IgD-negative memory B cell (primary cell): ENCODE results near the gene ITGA3. TPM values are rescaled to one million over a fixed set of nuclear protein-coding genes. Genes with fewer than 3 reads are reported as not detected.

Experiments
- H3K27ac Mint-ChIP-seq, 3 donors: one replicate each; pipeline ENCODE4 v1.8.0; 2020 to 2022; ENCODE audit warnings: mild to moderate bottlenecking in 3 of 3, mixed read lengths in 3 of 3, moderate library complexity in 1 of 3
- H3K27me3 Mint-ChIP-seq: one replicate; pipeline ENCODE4 v1.8.0; 2021; ENCODE audit warnings: mixed read lengths
- H3K36me3 Mint-ChIP-seq: one replicate; pipeline ENCODE4 v1.8.0; 2020; ENCODE audit warnings: mild to moderate bottlenecking, mixed read lengths
- H3K4me1 Mint-ChIP-seq, 3 donors: one replicate each; pipeline ENCODE4 v1.8.0; 2020 to 2022; ENCODE audit warnings: mixed read lengths in 3 of 3, mild to moderate bottlenecking in 1 of 3
- H3K4me3 Mint-ChIP-seq, 4 donors: one replicate each; pipeline ENCODE4 v1.8.0; 2020 to 2022; ENCODE audit warnings: mild to moderate bottlenecking in 4 of 4, mixed read lengths in 4 of 4, moderate library complexity in 3 of 4
- H3K9me3 Mint-ChIP-seq, 3 donors: one replicate each; pipeline ENCODE4 v1.8.0; 2020 to 2021; ENCODE audit warnings: mixed read lengths in 3 of 3, mild to moderate bottlenecking in 1 of 3
- polyA plus RNA-seq: library from polyadenylated mRNA; unstranded; fragments of 300-500 nt; fragmentation: Illumina TruSeq; gene quantifications from one replicate; pipeline ENCODE4 v1.2.3, GENCODE V29; 2021

Gene ITGA3
- polyA plus RNA-seq, 1 donor from 2014 or later: 4.0 TPM

DNA sequence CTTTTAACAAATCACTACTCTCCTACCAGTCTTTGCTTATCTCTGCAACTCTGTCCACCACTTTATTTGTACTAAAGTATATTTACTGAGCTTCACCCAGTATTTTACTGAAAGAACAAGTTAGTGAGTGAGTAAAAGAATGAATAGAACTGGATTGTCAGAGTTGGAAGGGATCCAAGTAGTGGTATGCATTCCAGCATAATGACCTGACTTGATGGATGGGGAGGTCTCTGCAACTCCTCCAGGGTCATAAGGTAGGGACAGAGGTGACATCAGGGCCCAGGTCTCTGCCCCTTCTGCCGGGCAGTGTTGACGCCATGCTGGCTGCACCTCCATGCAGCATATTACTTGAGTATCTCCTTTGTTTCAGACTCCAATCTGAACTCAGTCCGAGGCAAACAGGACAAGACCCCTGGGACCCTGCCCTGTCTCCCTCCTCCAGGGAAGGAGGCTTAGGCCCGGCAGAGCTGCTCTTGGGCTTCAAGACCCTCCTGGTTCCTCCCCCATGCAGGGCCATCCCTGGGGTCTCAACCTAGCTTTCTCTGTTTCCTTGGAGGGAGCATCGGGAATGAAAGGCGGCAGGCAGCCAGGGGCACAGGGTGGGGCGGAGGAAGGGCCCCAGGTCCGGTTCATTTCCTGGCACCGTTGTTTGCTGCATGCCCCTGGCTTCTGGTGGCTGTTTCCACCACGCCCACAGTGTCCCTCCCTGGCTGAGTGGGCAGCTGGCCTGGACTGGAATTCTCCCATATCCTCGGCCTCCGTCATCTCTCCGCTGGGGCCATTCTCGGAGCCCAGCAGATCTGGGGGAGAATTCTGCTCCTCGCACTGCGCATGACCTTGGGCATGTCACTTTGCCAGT is 12.4 kb upstream of the ITGA3 start:
- H3K4me3 Mint-ChIP-seq: no peak overlapping the region
- H3K9me3 Mint-ChIP-seq: no peaks in the 10 kb centered on the region
- peaks cover 3% of the 10 kb centered on the region for H3K27me3 Mint-ChIP-seq
- H3K4me1 Mint-ChIP-seq: no peaks in the 10 kb centered on the region
- H3K36me3 Mint-ChIP-seq: peaks cover 4% of the 10 kb centered on the region
- H3K27ac Mint-ChIP-seq: no peak overlapping the region

DNA sequence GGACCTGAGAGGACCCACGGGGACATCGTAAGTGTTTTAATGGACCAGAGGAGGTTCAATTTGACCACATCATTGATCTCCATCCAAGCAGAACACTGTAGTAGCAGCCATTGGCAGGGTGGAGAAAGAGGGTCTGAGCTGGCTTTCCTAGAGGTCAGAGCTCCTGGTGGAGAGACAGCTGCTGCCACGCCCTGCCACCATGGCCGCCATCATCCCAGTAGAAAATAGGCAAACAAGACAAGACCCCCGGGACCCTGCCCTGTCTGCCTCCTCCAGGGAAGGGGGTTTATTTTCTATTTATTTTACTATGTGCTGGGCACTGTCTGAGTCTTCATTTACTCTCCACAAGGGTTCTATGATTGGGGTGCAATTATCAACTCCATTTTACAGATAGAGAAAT is 11.4 kb upstream of the ITGA3 start:
- no peaks in the 10 kb centered on the region for H3K9me3 Mint-ChIP-seq
- peaks cover 3% of the 10 kb centered on the region for H3K27me3 Mint-ChIP-seq
- no peak overlapping the region for H3K27ac Mint-ChIP-seq
- no peak overlapping the region for H3K4me3 Mint-ChIP-seq
- H3K4me1 Mint-ChIP-seq: no peaks in the 10 kb centered on the region
- H3K36me3 Mint-ChIP-seq: peaks cover 4% of the 10 kb centered on the region

DNA sequence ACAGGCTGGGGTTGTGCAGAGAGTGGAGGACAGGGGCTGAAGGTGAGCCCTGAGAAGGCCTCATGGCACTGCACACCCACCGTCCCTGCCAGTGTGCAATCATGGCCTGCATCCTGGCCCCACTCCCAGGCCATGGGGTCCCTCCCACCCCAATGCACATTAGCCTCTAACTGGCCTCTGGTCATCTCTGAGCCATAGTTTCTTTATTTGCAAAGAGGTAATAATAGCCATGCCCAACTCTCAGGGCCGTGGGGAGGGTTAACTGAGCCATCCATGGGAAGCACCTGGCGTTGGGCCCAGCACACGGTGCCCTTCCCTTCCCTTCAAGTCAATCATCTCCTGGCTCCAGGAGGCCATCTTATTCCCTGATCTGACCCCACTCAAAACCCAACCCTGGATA is 10.8 kb upstream of the ITGA3 start:
- H3K27ac Mint-ChIP-seq: no peak overlapping the region
- H3K27me3 Mint-ChIP-seq: peaks cover 4% of the 10 kb centered on the region
- no peaks in the 10 kb centered on the region for H3K4me1 Mint-ChIP-seq
- no peaks in the 10 kb centered on the region for H3K9me3 Mint-ChIP-seq
- H3K36me3 Mint-ChIP-seq: peaks cover 4% of the 10 kb centered on the region
- H3K4me3 Mint-ChIP-seq: no peak overlapping the region

DNA sequence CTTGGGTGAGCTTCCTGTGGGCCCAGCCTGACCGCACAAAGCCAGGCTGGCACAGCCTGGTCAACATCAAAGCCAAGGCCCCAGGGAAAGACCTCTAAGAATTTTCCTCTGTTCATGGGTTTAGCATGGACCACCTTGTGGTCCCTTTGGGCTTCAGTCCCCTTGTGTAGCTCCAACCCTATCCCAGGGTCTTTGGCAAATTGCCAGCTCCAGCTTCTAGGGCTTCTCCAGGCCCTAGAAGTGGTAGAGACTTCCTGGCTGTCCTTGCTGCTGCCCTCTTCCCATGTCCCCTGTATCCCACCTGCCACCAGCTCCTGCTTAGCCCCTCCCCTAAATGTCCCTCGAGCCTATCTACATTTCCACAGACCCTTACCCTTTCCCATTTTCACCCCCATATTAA is 9.7 kb upstream of the ITGA3 start:
- peaks cover 0 to under 1% (median 0%) of the 10 kb centered on the region in 3 donors for H3K4me1 Mint-ChIP-seq
- no peak overlapping the region for H3K4me3 Mint-ChIP-seq
- no peaks in the 10 kb centered on the region for H3K9me3 Mint-ChIP-seq
- H3K36me3 Mint-ChIP-seq: peaks cover 4% of the 10 kb centered on the region
- H3K27ac Mint-ChIP-seq: no peak overlapping the region
- peaks cover 4% of the 10 kb centered on the region for H3K27me3 Mint-ChIP-seq

DNA sequence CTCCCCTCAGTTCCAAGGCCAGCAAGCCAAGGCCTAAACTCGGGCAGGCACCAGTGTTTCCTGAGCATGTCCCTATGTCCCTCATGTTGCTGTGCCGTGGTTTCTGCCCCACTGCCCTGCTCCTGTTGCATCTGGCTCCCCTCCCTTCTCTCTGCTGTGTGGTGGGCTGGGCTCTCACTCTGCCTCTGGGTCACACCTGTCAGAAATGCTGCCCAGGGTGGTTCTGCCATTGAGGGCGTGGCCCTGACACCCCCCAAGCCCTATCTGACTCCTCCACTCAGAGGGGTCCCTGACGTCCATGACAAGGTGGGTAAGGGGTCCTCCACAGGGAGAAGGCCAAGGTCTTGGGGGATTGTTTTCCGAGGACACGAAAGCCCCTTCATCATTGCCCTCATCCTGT is 9.2 kb upstream of the ITGA3 start:
- H3K4me3 Mint-ChIP-seq: no peak overlapping the region
- peaks cover 0 to 5% (median 0%) of the 10 kb centered on the region in 3 donors for H3K4me1 Mint-ChIP-seq
- peaks cover 4% of the 10 kb centered on the region for H3K36me3 Mint-ChIP-seq
- H3K27me3 Mint-ChIP-seq: peaks cover 4% of the 10 kb centered on the region
- H3K27ac Mint-ChIP-seq: no peak overlapping the region
- H3K9me3 Mint-ChIP-seq: no peaks in the 10 kb centered on the region

DNA sequence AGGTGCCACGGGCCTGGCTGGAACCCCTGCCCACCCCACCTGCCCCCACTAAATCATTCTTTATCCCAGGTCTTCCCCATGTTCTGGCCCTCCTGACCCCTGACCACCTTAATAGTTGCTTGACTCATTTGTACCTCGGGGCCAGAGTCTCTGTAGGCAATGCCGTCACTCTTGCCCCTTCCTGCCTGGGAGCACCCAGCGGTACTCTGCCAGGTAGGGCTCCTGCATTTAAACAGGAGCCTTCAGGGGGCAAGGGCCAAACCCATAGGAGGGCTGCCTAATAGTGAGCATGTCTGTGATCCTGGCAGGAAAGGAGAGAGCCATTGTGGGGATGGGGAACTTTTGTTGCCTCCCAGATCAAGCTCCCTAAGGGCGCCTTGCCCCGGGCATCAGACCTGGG is 8.8 kb upstream of the ITGA3 start:
- Mint-ChIP-seq H3K27me3 (peaks cover 4% of the 10 kb centered on the region), H3K36me3 (peaks cover 4% of the 10 kb centered on the region), H3K9me3 (no peaks in the 10 kb centered on the region), H3K4me3 (no peak overlapping the region), H3K27ac (peak overlapping the region in 1 of 3 donors; percentile 53), H3K4me1 (peaks cover 0 to 5% (median 0%) of the 10 kb centered on the region in 3 donors)

DNA sequence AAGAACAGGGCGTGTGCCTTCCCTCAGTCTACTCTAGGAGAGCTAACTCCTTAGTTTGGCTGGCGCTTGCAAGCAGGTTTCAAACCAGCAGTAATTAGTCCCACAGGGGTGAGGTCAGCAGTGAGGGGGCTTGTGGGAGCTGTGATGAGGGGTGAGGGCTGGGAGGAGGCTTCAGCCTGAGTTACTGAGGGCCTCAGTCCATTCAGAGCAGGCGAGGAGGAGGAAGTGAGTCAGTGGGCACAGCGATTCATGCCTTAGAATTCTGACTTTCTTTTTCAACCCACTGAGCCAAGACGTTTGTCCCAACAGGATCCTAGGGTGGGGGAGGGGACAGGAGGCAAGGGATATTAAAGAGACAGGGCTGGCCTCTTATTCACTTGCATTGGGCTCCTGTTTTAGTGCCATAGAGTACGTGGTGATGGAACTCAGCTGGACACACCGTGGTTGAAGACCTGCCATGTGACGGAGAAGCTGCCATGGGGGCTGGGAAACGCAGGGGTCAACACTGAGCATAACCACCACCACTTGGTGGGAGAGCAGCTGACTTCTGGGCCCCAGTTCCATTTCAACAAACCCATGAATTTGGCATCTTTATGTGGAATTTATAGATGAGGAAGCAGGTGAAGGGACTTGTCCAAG is 8.3 kb upstream of the ITGA3 start:
- peaks cover 4% of the 10 kb centered on the region for H3K36me3 Mint-ChIP-seq
- H3K27ac Mint-ChIP-seq: no peak overlapping the region
- peaks cover 4% of the 10 kb centered on the region for H3K27me3 Mint-ChIP-seq
- peak overlapping the region in 2 of 4 donors; percentile 21 to 43 for H3K4me3 Mint-ChIP-seq
- H3K9me3 Mint-ChIP-seq: no peaks in the 10 kb centered on the region
- H3K4me1 Mint-ChIP-seq: peaks cover 0 to 5% (median 0%) of the 10 kb centered on the region in 3 donors

DNA sequence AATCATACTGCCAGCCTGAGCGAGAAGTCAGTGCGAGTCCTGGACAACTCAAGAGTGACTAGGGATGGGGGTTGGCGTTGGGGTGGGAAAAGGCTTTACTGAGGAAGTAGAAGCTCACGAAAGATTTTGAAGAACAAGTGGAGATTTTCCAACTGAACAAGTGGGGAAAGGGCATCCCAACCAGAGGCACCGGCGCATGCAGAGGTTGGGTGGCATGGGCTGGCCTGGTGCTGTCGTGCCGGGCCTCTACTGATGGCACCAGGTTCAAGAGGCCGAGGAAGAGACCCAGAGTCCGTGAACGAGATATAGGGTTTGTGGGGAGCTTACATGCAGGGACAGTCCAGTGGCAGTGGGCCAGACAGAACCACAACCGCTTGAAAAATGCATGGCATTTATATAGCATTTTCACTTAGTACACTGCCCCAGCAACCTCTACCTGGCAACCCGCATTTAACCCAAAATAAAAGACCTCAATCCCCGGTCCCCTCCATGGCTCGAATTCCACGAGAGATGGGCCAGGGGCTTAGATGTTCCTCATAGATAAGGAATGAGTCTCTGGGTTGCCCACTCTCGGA is 7.7 kb upstream of the ITGA3 start:
- peaks cover 0 to 5% (median 0%) of the 10 kb centered on the region in 3 donors for H3K4me1 Mint-ChIP-seq
- H3K27me3 Mint-ChIP-seq: peaks cover 4% of the 10 kb centered on the region
- H3K36me3 Mint-ChIP-seq: peaks cover 4% of the 10 kb centered on the region
- peak overlapping the region in 1 of 4 donors; percentile 1 for H3K4me3 Mint-ChIP-seq
- no peak overlapping the region for H3K27ac Mint-ChIP-seq
- no peaks in the 10 kb centered on the region for H3K9me3 Mint-ChIP-seq

DNA sequence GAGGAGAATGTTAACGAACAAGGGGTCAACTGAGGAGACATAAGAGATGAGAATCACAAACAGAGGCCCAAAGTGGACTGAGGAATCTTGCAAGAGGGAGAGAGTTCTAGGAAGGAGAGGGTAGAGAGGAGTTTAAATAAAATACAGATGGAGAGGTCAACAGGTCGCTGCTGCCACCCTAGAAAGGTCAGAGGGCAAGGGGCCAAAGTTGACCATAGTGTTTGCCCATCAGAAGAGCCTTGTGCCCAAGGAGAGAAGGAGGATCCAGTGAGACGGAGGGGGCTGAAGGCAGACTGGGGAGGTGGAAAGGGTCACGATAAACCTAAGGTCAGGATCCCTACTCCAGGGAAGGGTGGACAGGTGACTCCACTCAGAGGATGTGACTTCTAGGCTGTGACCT is 6.9 kb upstream of the ITGA3 start:
- Mint-ChIP-seq H3K4me1 (peaks cover 0 to 5% (median 0%) of the 10 kb centered on the region in 3 donors), H3K27me3 (peaks cover 4% of the 10 kb centered on the region), H3K27ac (no peak overlapping the region), H3K9me3 (no peaks in the 10 kb centered on the region), H3K36me3 (peaks cover 4% of the 10 kb centered on the region), H3K4me3 (peak overlapping the region in 1 of 4 donors; percentile 3)

DNA sequence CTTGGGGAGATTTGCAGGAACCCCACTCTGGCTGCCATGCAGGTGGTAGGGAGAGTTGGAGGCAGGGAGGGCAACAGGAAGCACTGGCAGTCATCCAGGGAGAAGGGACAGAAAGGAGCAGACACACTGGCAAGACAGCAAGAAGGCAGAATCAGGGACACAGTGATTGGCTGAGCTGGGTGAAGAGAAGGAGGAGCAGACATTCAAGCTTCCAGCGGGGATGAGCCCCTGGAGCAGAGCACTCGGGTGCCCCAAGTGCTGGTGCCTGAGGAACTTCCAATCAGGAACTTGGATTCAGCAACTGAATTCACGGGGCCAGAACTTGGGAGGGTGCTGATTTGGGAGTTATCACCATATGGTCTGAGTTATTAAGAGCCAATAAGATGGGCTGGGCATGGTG is 6.3 kb upstream of the ITGA3 start:
- no peaks in the 10 kb centered on the region for H3K9me3 Mint-ChIP-seq
- no peak overlapping the region for H3K4me3 Mint-ChIP-seq
- no peak overlapping the region for H3K27ac Mint-ChIP-seq
- H3K4me1 Mint-ChIP-seq: peaks cover 0 to 5% (median 0%) of the 10 kb centered on the region in 3 donors
- peaks cover 4% of the 10 kb centered on the region for H3K36me3 Mint-ChIP-seq
- peaks cover 4% of the 10 kb centered on the region for H3K27me3 Mint-ChIP-seq

DNA sequence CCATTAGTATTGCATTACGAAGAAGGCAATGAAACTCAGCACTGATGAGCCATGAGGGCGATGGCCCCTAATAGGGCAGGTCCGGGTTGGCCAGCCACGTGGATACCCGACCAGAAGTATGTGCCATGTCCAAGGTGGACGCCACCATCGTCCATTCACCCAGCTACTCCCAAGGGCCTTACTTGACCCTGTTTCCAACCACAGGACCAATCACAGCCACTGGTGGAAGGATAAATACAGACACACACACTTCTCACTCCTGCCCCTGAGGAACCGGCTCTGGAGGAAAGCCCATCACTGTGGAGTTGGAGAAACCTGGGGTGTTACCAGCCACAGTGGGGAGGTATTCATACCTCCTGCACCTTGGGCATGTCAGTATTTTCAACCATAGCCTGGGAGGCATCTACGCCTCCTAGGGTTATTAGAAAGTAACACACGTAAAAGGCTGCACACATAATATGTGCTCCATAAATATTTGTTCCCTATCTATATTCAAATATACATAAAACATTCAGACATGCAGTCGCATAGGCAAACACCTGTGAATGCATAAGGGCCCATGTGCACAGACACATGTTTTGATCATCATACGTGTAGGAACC is 5.4 kb upstream of the ITGA3 start:
- no peak overlapping the region for H3K27ac Mint-ChIP-seq
- H3K9me3 Mint-ChIP-seq: no peaks in the 10 kb centered on the region
- H3K4me1 Mint-ChIP-seq: peaks cover 0 to 10% (median 5%) of the 10 kb centered on the region in 3 donors
- H3K27me3 Mint-ChIP-seq: peaks cover 4% of the 10 kb centered on the region
- no peak overlapping the region for H3K4me3 Mint-ChIP-seq
- peaks cover 4% of the 10 kb centered on the region for H3K36me3 Mint-ChIP-seq

DNA sequence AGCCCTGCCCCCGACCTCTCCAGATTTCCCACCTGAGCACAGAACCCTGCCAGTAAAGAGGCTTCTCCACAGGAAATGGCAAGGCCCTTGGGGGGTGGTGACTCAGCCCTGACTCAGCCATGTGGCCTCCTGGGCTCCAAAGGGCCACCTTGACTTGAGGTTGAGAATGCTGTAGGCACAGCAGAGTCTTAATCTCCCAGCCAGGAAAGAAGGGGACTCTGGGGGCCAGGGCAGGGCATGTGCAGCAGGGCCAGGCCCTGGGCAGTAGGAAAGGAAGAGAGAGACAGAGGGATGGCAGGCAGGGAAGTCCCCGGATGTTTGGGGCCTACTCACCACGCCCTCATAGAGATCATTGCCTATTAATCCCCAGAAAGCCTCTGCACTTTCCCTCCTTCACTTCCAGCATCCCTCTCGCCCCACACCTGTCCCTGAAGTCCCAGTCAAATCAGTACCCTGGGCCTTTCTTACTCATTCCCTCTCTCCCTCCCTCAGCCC is 4.8 kb upstream of the ITGA3 start:
- Mint-ChIP-seq H3K36me3 (peaks cover 4% of the 10 kb centered on the region), H3K27ac (peak overlapping the region in 1 of 3 donors; percentile 39), H3K4me3 (no peak overlapping the region), H3K4me1 (peaks cover 0 to 10% (median 5%) of the 10 kb centered on the region in 3 donors), H3K9me3 (no peaks in the 10 kb centered on the region), H3K27me3 (peaks cover 4% of the 10 kb centered on the region)

DNA sequence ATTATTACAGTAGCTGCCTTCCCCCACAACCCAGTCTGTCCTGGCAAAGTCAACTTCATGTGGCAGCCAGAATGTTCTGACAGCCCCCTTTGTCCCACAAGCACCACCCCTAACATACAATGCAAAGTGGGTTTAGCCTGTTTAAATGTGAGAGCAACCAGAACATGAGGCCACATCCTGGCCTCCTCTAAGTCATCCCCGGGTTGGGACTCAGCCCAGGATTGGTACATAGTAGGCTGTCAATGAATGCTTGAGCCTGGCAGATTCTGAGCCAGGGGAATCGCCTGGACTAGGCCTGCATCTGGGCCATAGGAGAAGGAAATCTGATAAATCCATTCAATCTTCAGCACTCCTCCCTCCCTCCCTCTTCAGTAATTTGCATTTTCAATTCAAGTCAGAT is 4.3 kb upstream of the ITGA3 start:
- peaks cover 0 to 10% (median 5%) of the 10 kb centered on the region in 3 donors for H3K4me1 Mint-ChIP-seq
- H3K27ac Mint-ChIP-seq: peak overlapping the region in 1 of 3 donors; percentile 39
- H3K36me3 Mint-ChIP-seq: peaks cover 1% of the 10 kb centered on the region
- H3K27me3 Mint-ChIP-seq: peaks cover 4% of the 10 kb centered on the region
- no peaks in the 10 kb centered on the region for H3K9me3 Mint-ChIP-seq
- H3K4me3 Mint-ChIP-seq: peak overlapping the region in 1 of 4 donors; percentile 90

DNA sequence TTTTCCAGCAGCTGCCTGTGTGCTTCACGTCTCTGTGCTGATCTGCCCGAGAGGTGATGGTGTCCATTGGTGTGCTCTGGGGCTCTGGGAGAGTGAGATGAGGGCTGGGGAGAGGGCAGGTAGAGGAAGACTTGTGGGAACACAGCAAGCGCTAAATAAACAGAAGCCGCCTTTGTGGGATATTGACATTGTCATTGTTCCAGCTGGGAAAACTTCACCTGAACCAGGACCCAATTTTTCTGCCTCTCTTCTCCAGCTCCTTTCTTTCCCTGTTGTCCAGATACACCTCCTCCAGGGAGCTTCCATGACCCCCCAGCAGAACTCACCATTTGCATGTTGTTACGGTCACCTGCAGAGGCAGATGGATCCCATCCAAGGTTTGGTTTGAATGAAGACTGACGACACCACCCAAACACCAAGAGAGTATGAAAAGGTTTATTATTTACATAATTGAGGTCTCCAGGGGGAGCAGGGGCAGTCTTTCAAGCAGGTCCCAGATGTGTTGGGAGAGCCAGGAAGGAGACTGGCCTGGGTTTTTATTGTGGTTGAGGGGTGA is 3.6 kb upstream of the ITGA3 start:
- H3K27me3 Mint-ChIP-seq: peaks cover 4% of the 10 kb centered on the region
- H3K9me3 Mint-ChIP-seq: no peaks in the 10 kb centered on the region
- H3K4me1 Mint-ChIP-seq: peaks cover 0 to 12% (median 10%) of the 10 kb centered on the region in 3 donors
- peak overlapping the region in 1 of 4 donors; percentile 90 for H3K4me3 Mint-ChIP-seq
- no peaks in the 10 kb centered on the region for H3K36me3 Mint-ChIP-seq
- no peak overlapping the region for H3K27ac Mint-ChIP-seq
